ENCODE data around the gene ADAMTSL1. TPM values are rescaled to one million over a fixed set of nuclear protein-coding genes. Genes with fewer than 3 reads are reported as not detected.

ADAMTSL1 gene
- total RNA-seq, 2 experiments from 2014 or later: not detected

DNA sequence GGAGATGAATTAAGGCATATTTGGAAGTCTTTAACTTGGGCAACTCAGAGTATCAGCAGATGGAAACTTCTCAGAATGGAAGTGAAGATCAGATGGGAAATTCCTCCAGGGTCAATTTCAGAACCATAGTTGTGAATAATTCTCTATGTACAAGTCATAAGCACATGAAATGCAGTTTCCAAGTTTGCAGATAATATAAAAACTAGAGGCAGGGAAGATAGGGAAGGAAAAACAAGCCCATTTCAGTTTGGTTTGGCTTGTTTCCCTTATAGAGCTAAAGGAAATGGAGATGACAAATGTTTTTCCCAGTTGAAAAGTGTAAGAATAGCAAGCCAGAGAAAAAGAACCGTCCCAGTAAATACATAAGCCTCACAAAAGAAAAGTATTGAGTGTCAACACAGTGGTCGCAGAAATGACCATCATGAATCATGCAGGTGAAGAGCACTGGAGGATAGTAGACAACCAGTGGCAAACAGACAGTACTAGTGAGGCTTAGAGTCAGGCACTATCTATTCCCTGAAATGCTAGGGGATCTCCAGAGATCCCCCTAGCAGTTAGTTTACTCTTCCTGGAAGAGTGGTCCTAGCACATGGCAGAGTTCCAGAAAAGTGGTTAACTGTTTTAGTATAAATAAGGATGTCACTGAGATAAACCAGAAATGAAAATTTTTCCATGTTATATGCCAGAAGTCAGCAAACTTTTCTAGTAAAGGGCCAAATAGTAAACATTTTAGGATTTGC lies 313.1 kb downstream of the ADAMTSL1 start:
- Mint-ChIP-seq H3K4me1 (ENCODE audit: low read depth) (no peaks in the 10 kb centered on the region), H3K36me3 (ENCODE audit: low read depth) (no peaks in the 10 kb centered on the region), H3K4me3 (no peak overlapping the region), H3K27me3 (peaks cover 4% of the 10 kb centered on the region), H3K27ac (no peak overlapping the region), H3K9me3 (no peaks in the 10 kb centered on the region)
- no peak for ATAC-seq
- intact Hi-C loops (cut with micrococcal nuclease): no loop called here
- no peak for TF ChIP-seq CTCF (IDR thresholded peaks at IDR 0.05)
- no peak for DNase-seq
- ChIA-PET CTCF (no interaction called here), POLR2A (interaction anchor here (0.6 kb wide), 1 partner anchor 13 kb away, joined by 3 read pairs; no protein-coding TSS in a partner anchor)

DNA sequence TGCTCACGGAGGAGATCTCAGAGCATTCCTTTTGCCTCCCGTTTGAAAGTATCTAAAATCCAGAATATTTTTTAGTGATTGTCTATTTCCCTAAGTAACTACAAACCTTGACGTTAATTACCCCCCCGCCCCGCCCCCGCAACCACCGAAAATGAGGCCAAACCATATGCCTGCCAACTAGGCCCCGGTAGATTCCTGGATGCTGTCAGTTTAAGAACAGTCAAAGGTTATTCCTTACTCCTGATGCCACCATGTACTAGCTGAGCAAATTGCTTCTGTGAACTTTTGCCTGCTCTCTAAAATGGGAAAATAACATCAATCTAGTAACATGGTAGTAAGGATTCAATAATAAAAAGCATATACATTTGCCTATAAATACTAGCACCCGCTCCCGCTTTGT lies 314.3 kb downstream of the ADAMTSL1 start:
- Mint-ChIP-seq H3K9me3 (no peaks in the 10 kb centered on the region), H3K4me3 (no peak overlapping the region), H3K27ac (no peak overlapping the region), H3K36me3 (ENCODE audit: low read depth) (no peaks in the 10 kb centered on the region), H3K27me3 (no peaks in the 10 kb centered on the region), H3K4me1 (ENCODE audit: low read depth) (no peaks in the 10 kb centered on the region)
- intact Hi-C loops (cut with micrococcal nuclease): no loop called here
- POLR2A ChIA-PET: no interaction called here
- no peak for ATAC-seq
- TF ChIP-seq CTCF (IDR thresholded peaks at IDR 0.05): no peak
- CTCF ChIA-PET: no interaction called here
- DNase-seq: no peak

- no peak for TF ChIP-seq CTCF (IDR thresholded peaks at IDR 0.05)
- H3K4me3 Mint-ChIP-seq: no peak overlapping the region
- intact Hi-C loops (cut with micrococcal nuclease): no loop called here
- no peaks in the 10 kb centered on the region for H3K4me1 Mint-ChIP-seq (ENCODE audit: low read depth)
- H3K27ac Mint-ChIP-seq: no peak overlapping the region
- H3K9me3 Mint-ChIP-seq: no peaks in the 10 kb centered on the region
- peaks cover 2% of the 10 kb centered on the region for H3K27me3 Mint-ChIP-seq
- DNase-seq: peak; percentile 4
- CTCF ChIA-PET: interaction anchor here (1.3 kb wide), 1 partner anchor 9 kb away, joined by 3 read pairs; no protein-coding TSS in a partner anchor
- ATAC-seq: no peak
- no peaks in the 10 kb centered on the region for H3K36me3 Mint-ChIP-seq (ENCODE audit: low read depth)
- POLR2A ChIA-PET: no interaction called here
These were observed 317.1 kb downstream of the ADAMTSL1 start for GRCh38 chr9:18791074-18791473.

GRCh38 chr9:18793122-18793521 lies 319.2 kb downstream of the ADAMTSL1 start:
- no peaks in the 10 kb centered on the region for H3K4me1 Mint-ChIP-seq (ENCODE audit: low read depth)
- TF ChIP-seq CTCF (IDR thresholded peaks at IDR 0.05): no peak
- ChIA-PET POLR2A (no interaction called here), CTCF (no interaction called here)
- H3K9me3 Mint-ChIP-seq: no peaks in the 10 kb centered on the region
- H3K27ac Mint-ChIP-seq: no peak overlapping the region
- ATAC-seq: no peak
- H3K36me3 Mint-ChIP-seq (ENCODE audit: low read depth): no peaks in the 10 kb centered on the region
- H3K4me3 Mint-ChIP-seq: no peak overlapping the region
- DNase-seq: no peak
- intact Hi-C loops (cut with micrococcal nuclease): no loop called here
- peaks cover 4% of the 10 kb centered on the region for H3K27me3 Mint-ChIP-seq

DNA sequence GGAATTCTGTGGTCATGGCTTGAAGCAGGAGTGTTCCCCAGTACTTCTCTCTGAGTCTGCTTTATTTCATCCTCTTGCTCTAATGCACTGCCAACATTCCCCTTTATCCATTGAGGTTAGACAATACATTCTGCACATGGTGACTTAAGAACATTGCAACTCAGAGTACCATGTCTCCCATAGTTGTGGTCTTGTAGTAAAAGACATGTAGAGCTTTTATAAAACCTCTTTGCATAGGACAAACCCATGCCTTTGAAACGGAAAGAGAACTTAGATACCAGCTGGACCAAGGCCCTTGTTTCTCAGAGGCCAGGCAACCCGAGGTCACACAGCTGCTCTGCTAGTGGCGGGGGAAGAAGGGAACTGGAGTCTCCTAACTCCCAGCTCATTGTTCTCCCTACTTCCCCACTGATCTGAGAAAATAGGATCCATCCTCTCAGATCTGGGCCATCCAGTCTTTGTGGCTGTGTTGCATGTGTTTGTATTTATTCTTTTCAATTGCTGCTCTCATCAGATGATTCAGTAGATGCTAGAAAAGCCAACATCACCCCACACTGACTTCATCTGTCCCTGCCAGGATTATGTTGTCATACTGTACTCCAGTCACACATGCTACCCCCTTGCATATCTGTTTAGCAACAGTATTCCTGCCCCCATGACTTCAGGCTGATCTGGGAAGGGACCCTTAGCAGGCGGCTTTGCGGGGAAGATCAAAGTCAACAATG lies 322.2 kb downstream of the ADAMTSL1 start:
- Mint-ChIP-seq H3K4me3 (no peak overlapping the region), H3K36me3 (ENCODE audit: low read depth) (no peaks in the 10 kb centered on the region), H3K27me3 (peaks cover 4% of the 10 kb centered on the region), H3K27ac (no peak overlapping the region), H3K4me1 (ENCODE audit: low read depth) (no peaks in the 10 kb centered on the region), H3K9me3 (no peaks in the 10 kb centered on the region)
- ChIA-PET CTCF (no interaction called here), POLR2A (no interaction called here)
- DNase-seq: no peak
- no peak for ATAC-seq
- no peak for TF ChIP-seq CTCF (IDR thresholded peaks at IDR 0.05)
- intact Hi-C loops (cut with micrococcal nuclease): no loop called here
